ENCODE measurements around the gene SERINC4.

GRCh38 chr15:43799209-43799944, 643 bp downstream of the SERINC4 start:
- TF ChIP-seq, protein P1, sequence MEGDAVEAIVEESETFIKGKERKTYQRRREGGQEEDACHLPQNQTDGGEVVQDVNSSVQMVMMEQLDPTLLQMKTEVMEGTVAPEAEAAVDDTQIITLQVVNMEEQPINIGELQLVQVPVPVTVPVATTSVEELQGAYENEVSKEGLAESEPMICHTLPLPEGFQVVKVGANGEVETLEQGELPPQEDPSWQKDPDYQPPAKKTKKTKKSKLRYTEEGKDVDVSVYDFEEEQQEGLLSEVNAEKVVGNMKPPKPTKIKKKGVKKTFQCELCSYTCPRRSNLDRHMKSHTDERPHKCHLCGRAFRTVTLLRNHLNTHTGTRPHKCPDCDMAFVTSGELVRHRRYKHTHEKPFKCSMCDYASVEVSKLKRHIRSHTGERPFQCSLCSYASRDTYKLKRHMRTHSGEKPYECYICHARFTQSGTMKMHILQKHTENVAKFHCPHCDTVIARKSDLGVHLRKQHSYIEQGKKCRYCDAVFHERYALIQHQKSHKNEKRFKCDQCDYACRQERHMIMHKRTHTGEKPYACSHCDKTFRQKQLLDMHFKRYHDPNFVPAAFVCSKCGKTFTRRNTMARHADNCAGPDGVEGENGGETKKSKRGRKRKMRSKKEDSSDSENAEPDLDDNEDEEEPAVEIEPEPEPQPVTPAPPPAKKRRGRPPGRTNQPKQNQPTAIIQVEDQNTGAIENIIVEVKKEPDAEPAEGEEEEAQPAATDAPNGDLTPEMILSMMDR (conservative IDR thresholded peaks at IDR 0.05 in 1 of 2, IDR thresholded peaks at IDR 0.05 in 1 of 2; ENCODE audit: extremely low read depth in 1 of 2, insufficient read depth in 1 of 2, low read depth in 1 of 2, low read length in 2 of 2), result no peak
- TF ChIP-seq EZH2 (IDR thresholded peaks at IDR 0.05; ENCODE audit: borderline replicate concordance, low read length), result no peak

Measured in mammary epithelial cell (primary cell).